ENCODE measurements around the gene BHLHA15.
"Not testable (repeated sequence)": the region's sequence is repeated elsewhere in the genome, so short reads cannot be mapped to it uniquely, and the experiment has no call there.

The BHLHA15 gene

DNA sequence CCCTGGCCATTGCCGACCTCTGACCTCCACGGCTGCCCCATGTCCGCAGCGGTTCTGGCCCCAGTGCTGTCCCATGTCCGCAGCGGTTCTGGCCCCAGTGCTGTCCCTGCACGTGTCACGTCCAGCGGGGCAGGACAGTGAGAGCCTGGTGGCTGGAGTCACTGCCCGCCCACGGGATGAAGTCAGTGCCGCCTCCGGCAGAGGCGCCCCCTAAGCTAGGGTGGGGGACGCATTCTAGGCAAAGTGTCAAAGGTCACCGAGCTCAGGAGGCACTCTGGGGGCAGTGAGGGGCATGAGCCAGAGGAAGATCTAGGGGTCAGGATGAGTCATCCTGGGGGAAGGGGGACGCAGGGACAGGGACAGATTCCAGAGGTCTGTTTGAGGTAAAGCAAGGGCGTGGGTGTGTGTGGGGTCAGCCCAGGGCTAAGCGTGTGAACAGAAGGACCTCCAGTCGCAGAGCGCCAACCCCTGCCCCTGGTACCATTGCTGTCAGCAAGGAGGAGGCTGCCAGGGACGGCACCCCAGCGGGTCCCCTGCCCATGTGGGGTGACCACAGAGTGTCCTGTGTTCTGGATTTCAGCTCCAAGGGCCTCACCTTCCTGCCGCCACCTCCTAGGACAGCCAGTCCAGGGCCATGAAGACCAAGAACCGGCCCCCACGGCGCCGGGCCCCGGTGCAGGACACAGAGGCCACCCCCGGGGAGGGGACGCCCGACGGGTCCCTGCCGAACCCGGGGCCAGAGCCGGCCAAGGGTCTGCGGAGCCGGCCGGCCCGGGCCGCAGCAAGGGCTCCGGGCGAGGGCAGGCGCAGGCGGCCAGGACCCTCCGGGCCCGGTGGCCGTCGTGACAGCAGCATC lies 665 bp downstream of the BHLHA15 start:
- no peak for DNase-seq

GRCh38 chr7:98212532-98213041 lies 1.3 kb downstream of the BHLHA15 start:
- no peak for DNase-seq

DNA sequence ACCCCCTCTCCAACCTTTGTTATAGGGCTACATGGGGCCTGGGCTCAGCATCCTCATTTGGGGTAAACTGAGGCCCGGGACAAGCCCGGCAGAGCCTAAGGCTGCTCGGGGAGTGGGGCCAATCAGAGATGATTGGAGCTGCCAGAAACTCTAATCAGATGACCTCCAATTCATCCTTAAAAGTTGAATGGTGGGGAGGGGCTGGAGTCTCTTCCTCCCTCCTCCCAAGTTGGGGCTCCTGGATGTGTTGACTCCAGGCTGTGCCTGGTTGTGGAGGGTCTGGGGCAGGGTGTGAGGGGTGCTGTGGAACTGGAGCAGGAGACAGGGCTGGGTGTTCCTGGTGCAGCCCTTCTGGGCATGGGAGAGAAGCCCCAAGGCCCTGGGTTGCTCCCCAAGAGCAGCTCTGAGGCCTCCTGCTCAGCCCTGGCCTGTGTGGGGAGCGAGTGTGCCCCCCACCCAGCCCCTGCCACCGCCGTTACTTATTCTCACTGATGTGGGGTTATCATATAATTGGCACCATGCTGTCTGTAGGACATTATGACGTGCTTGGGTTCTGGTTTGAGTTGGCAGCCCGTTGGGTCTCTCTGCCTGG lies 2.2 kb downstream of the BHLHA15 start:
- no peak for DNase-seq

DNA sequence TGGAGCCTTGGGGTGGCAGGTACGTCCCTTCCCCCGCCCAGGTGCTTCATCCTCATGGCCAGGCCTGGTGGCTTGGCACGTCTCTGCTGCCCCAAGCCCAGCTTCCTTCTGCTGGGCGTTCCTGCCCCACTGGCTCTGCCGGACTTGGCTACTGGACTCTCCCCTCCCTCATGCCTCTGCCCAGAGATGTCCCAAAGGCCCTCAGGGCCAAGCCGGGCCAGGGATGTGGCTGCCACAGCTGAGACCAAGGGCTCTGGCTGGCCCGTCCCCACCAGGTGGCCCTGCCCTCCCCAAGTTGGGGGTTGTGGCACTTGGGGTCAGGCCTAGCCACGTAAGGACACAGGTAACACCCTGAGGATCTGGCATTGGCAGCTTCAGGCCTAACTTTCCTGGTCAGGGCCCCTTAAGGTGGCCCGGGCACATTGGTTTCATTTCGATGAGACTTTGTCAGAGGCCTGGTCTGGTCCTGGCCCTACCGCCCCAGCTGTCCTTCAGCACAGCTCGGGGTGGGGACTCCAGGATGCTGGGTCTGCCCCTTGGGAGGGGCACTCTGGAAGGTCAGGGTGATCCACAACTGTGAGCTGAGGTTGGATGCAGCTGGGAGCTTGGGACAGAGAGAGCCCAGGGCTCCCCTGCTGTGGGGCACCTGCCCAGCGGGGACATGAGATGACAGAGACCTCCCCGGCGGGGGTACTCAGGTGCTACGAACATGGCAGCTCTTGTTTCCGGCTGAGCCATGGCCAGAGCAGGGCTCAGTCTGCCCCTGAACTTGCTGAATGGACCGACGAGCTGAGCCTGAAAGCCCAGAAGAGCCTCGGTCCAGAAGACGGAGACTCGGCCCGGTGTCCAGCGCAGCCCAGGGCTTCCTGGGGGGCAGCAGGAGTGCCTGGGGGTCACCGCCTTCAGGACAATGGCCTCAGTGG lies 2.9 kb downstream of the BHLHA15 start:
- no peak for DNase-seq

DNA sequence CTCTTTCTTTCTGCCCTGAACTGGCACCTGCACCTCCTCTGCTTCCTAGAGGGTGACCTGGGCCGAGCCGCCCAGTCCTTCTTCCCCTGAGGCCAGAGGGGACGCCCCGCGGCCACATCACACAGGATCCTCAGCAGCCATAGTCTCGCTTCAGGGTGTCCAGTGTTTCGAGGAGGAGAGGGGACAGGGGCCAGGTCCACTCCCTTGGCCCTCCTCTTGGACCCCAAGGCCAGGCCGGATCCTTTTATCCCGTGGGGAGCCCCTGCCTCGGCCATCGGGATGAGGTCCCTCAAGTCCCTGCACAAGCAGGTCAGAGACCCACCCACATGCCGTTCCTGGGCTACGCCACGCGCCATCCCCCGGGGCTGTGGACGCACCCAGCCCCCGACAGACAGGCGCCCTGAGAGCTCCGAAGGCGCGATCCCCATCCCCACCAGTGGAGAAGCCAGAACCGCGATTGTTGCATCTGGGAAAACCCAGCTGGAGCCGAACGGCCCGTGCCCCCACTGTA lies 3.6 kb downstream of the BHLHA15 start:
- no peak for DNase-seq

DNA sequence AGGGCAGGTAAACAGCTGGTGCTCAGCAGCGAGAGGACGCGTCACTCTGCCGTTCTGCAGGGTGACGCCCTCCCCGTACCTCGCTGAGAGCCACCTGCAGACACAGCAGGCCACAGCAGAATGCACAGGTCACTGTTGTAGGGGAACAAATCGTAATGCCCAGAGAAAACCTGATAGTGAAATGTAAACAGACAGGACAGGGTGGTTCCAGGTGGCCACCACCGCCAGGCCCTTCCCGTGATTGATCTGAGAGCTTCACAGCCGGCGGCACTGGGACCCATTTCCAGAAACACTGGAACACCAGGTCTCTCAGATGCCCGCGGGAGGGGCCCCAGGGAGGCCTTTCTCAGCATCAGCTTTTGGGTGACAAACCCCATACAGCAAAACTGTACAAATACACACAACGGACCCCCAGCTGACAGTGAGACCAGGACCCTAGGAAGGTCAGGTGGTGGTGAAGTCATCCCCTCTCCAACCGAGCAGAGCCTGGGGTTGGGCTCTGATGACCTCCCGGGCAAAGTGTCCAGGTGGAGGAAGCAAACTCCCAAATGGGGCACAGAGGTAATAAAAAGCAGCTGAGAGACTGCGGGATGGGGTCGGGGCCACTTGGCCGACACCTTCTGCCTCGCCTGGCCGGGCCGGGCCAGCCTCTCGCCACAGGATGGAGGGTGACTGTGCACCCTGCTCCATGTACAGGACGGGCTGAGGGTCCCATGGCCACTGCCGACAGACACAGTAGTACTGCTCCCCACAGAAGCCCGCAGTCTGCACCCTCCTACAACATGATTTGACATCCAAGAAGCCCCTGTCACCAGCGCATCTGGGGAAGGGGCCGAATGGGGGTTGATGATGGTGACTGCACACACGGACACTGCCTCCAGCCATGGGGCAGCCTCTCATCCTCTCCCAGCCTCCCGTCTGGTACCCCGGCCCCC lies 4.6 kb downstream of the BHLHA15 start:
- DNase-seq: no peak

DNA sequence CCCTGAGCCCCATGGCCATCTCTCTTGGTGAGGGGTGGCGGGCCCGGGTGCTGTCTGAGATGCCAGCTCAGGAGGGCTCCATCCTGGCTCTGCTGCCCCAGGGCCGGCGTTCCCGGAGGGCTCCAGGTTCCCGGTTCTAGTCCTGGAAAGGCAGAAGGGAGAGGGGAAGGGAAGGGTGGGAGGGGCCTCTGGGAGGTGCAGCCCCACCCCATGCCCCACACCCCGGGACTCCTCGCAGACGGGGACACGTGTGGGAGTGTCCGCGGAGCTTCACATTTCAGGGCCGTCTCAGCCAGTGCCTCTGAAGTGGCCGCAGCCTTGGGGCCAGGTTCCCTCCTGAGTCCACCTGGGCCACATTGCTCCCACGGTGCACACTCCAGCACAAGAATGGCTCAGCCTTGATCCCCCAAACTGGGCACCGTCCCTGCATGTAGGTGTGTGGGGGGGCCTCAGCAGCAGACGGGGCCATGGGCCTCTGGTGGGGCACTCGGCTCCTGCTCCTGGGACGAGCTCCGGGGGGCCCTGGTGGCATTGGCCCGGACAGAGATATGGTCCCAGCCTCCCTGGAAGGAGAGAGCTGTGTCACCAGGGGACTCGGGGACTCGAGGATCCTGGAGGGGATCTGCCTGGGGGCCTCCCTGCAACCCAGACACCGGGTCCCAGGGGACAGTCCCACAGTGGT lies 5.8 kb downstream of the BHLHA15 start:
- no peak for DNase-seq

DNA sequence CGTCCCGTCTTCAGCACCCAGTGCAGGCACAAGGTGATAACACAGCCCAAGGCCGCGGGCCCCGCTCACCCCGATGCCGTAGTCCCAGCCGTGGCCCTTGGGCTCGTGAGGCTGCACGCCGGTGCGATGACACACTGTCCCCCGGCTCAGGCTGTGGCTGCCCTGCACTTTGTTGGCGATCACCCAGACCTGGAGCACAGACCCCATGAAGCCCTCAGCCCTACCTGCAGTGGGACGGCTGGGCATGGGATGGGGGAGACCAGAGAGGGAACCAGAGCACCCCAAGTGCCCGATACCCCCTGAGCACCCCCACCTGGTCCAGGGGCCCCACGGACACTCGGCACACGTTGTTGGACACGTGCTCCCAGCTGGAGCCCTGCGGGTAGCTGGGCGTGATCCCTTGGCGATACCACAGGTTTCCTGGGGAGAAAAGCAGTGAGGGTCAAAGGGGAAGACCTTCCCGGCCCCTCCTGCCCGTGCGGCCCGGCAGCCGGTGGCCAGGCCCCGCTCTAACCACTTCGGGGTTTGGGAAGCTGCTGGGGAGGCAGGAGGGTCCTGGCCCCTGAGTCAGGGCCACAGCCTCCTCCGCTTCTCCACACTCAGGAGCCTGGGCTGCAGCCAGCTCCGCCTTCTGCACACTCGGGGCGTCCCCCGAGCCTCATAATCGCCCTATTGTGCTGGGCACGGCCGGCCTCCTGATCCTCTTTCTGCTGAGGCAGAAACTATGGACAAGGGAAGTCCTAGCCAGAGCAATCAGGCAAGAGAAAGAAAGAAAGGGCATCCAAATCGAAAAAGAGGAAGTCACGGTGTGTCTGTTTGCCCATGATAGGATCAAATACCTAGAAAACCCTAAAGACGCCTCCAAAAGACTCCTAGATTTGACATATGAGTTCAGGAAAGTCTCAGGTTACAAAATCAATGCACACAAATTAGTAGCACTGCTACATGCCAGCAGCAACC lies 6.7 kb downstream of the BHLHA15 start:
- no peak for DNase-seq

- not testable (repeated sequence) for DNase-seq
Measured at GRCh38 chr7:98219382-98219781, 8.1 kb downstream of the BHLHA15 start.

DNA sequence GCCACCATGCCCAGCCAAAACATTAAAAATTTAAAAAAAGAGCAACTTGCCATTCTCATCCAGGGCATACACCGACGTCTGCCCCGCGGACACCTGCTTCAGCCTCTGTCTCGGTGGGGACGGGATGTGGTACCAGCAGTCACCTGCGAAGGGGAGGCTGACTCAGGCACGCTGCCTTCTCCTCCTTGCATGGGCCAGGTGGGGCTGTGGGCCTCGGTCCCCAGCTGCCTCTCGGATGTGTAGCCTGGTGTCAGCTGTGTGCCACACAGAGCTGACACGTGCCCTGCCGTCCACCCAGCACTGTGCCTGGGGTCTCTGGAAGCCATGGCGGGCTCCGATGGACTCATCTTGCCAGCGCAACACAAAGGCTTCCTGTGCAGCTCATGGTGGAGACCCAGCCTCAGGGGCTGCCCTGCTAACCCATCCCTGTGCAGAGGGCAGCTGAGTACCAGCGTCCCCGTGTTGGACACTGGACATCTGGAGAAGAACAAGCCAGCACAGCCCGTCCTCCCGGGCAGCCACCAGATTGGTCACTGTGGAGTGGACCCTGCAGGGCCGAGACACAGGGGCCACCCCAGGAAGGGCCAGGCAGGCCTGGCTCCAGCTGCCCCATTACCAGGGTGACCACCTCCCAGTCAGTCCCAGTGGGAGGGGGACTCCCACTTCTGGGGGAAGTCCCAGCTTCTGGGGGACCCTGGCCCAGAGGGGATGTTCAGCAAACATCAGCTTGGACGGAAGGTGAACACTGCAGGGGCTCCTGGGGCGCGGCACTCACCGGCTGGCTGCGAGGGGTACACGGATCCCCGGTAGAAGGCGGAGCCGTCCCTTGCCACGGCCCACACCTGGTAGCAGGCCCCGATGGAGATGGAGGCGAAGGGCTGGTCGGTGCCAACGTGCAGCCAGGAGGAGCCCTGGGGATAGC lies 10.6 kb downstream of the BHLHA15 start:
- no peak for DNase-seq

DNA sequence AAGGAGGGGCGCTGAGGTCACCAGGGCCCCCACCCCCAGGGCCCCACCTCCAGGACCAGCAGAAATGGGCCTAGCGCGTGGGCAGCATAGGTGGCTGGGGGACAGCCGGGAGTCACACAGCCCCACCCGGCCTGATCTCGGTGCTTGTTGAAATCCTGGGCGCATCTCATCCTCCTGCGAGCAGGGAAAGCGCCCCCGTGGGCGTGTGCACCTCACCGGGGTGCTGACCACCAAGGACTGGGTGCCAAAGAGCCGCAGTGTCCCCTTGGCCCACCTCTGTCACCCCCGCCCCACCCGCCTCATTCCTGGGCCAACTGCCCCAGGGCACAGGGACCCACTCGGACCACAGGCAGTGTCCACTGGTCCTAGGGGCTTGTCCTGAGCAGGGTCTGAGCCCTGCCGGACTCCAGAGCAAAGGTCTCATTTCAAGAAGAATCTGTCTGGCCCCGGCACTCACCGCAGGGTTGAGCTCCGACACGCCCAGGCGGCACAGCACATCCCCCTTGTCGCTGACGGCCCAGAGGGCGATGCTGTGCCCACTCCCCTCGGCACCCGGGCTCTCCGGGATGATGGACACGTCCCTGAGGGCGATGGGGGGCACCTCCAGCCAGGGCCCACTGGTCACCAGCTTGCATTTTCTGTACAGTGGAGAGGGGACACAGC lies 11.4 kb downstream of the BHLHA15 start:
- DNase-seq: no peak

GRCh38 chr7:98223351-98223897 lies 12.2 kb downstream of the BHLHA15 start:
- DNase-seq: no peak

DNA sequence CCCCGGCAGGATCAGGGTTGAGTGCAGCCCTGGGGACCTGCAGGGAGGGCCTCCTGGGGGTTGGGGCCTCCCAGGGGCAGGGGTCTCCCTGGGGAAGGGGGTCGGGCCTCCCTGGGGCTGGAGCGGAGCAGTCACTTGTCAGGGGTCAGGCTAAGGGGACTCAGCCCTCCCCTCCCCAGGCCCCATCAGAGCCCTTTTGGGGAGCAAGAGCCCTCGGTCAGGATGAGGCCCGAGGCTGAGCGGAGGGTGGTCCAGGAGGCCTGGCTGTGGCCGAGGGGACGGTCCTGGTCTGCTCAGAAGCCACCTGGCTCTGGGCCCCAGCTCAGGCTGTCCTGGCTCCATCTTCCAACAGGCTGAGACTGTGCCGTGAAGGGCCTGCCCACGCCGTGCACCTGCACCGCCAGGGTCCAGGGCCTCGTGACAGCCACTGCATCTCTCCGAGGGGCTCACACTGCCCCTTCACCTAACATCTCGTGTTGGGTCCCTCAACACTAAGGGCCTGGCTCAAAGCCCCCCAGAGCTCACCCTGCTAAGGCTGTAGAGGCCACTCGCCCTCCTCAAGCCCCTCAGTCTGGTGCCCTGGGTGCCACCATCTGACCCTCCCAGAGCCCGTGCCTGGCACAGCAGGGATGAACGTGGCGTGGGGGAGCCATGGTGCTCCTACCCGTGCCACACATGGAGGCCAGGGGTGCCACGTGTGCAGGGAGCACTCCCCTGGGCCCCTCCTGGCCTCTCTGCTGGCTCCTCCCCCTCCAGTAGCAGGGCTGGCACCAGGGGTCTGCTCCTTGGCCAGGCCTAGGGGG lies 12.9 kb downstream of the BHLHA15 start:
- DNase-seq: no peak

DNA sequence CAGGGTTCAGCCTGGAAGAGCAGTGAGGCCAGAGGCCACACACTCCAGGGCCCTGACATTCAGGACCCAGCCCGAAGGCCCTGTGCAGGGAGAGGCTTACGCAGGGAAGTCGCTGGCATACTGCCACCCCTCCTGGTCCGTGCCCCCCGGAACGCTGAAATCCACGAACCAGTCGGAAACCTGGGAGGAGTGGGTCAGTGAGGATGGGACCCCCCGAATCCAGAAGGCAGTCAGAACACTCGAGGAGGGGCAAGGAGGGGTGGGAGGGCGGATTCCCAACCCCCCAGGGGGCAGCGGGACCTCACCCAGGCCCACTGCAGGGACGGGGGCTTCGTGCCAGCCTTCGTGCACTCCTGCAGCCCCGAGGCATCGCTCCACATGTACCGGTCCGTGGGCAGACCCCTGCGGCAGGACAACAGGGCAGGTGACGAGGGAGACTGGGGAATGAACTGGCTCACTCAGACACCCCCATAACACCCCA lies 13.5 kb downstream of the BHLHA15 start:
- no peak for DNase-seq

GRCh38 chr7:98225913-98226614 lies 14.8 kb downstream of the BHLHA15 start:
- no peak for DNase-seq

- DNase-seq: no peak
Measured at GRCh38 chr7:98227939-98228338, 16.7 kb downstream of the BHLHA15 start.

All from stimulated activated CD4-positive, alpha-beta T cell treated with anti-CD3 and anti-CD28 coated beads, Interleukin-2, amount 100 ng/mL, for 48 hours (primary cell).